Thyroid gland (tissue), 4 donors: Measurements from ENCODE around the gene PRKCZ. TPM values are rescaled to one million over a fixed set of nuclear protein-coding genes. Genes with fewer than 3 reads are reported as not detected.

Source experiments
- DNase-seq, 2 donors: peaks; one replicate each; pipeline ENCODE4 v3.0.0-alpha.2; 2019
- H3K27ac ChIP-seq, 3 donors: fragments of 200-600 bp; sonication (generic); 1 replicate in 2 of 3; 2 replicates in 1 of 3; pipeline ENCODE4 v1.5.1; 2016 to 2019; ENCODE audit warnings: mild to moderate bottlenecking in 1 of 3, moderate library complexity in 1 of 3
- H3K27me3 ChIP-seq: fragments of 200-600 bp; sonication (generic); one replicate; pipeline ENCODE4 v1.5.1; 2019
- H3K36me3 ChIP-seq, 2 donors: fragments of 200-600 bp; sonication (generic); one replicate each; pipeline ENCODE4 v1.5.1; 2016 to 2019
- H3K4me1 ChIP-seq, 2 donors: fragments of 200-600 bp; sonication (generic); one replicate each; pipeline ENCODE4 v1.5.1; 2017 to 2019
- H3K4me3 ChIP-seq, 3 donors: fragments of 200-600 bp; sonication (generic); replicated peaks in 1 of 3; 1 replicate in 2 of 3; 2 replicates in 1 of 3; pipeline ENCODE4 v1.5.1; 2016; ENCODE audit warnings: mild to moderate bottlenecking in 1 of 3
- H3K9me3 ChIP-seq: fragments of 200-600 bp; sonication (generic); one replicate; pipeline ENCODE4 v1.5.1; 2017
- POLR2A ChIP-seq, 2 donors: fragments of 450-650 bp; IDR thresholded peaks; one replicate each; pipeline ENCODE4 v1.6.1; 2017; ENCODE audit warnings: antibody characterized with exemption in 2 of 2, mild to moderate bottlenecking in 2 of 2, moderate library complexity in 1 of 2
- WGBS, 2 donors: methylation state at CpG; one replicate each; pipeline ENCODE4 v1.1.5; 2017; 5-methylcytosine and 5-hydroxymethylcytosine counted together
- intact Hi-C: fragments of 100-400 bp; cut with DNase I; formaldehyde crosslinking; loops from one replicate; pipeline ENCODE4 v1.15.1; 2023
- total RNA-seq, 4 donors: library from RNA; depleted of rRNA; stranded (reverse); fragments of >200 nt; gene quantifications; one replicate each; pipeline ENCODE4 v1.2.3, GENCODE V29; 2016
- TF ChIP-seq, protein P1 (sequence below), 6 experiments: fragments of 200-600 bp in 3 of 6; fragments of 450-650 bp in 3 of 6; sonication (generic) in 3 of 6; IDR thresholded peaks; one replicate each; pipeline ENCODE4 v1.5.1; 2016 to 2019; ENCODE audit warnings: antibody characterized with exemption in 6 of 6, mild to moderate bottlenecking in 2 of 6, inconsistent platforms in 1 of 6, moderate library complexity in 1 of 6

Gene PRKCZ
- total RNA-seq, 4 donors from 2014 or later, result 33.6 to 53.0 (median 44.3) TPM

DNA sequence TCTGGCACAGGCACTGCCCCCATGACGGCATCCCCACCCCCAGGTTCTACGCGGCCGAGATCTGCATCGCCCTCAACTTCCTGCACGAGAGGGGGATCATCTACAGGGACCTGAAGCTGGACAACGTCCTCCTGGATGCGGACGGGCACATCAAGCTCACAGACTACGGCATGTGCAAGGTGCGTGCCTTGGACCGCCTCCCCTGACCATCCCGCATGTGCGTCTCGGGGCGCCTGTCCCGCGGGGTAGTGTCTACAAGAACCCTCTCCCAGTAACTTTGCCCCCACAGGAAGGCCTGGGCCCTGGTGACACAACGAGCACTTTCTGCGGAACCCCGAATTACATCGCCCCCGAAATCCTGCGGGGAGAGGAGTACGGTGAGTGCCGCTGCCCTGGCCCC lies 121.8 kb downstream of the PRKCZ start:
- TF ChIP-seq, protein P1, sequence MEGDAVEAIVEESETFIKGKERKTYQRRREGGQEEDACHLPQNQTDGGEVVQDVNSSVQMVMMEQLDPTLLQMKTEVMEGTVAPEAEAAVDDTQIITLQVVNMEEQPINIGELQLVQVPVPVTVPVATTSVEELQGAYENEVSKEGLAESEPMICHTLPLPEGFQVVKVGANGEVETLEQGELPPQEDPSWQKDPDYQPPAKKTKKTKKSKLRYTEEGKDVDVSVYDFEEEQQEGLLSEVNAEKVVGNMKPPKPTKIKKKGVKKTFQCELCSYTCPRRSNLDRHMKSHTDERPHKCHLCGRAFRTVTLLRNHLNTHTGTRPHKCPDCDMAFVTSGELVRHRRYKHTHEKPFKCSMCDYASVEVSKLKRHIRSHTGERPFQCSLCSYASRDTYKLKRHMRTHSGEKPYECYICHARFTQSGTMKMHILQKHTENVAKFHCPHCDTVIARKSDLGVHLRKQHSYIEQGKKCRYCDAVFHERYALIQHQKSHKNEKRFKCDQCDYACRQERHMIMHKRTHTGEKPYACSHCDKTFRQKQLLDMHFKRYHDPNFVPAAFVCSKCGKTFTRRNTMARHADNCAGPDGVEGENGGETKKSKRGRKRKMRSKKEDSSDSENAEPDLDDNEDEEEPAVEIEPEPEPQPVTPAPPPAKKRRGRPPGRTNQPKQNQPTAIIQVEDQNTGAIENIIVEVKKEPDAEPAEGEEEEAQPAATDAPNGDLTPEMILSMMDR (IDR thresholded peaks at IDR 0.05), result no peak
- TF ChIP-seq POLR2A (IDR thresholded peaks at IDR 0.05), result no peak
- Histone ChIP-seq H3K27ac (no peak overlapping the region), H3K9me3 (no peaks in the 10 kb centered on the region), H3K4me1 (no peaks in the 10 kb centered on the region), H3K36me3 (peaks cover 7 to 12% of the 10 kb centered on the region in 2 donors), H3K27me3 (no peaks in the 10 kb centered on the region), H3K4me3 (no peak overlapping the region)
- DNase-seq, result no peak
- 95% methylated on average over 19 to 26 of the region's 26 CpGs for WGBS, 2 donors
- intact Hi-C loops, result loop anchor here (10.0 kb wide), 1 partner anchor 117 kb away; the partner anchor contains the start of gene PRKCZ

DNA sequence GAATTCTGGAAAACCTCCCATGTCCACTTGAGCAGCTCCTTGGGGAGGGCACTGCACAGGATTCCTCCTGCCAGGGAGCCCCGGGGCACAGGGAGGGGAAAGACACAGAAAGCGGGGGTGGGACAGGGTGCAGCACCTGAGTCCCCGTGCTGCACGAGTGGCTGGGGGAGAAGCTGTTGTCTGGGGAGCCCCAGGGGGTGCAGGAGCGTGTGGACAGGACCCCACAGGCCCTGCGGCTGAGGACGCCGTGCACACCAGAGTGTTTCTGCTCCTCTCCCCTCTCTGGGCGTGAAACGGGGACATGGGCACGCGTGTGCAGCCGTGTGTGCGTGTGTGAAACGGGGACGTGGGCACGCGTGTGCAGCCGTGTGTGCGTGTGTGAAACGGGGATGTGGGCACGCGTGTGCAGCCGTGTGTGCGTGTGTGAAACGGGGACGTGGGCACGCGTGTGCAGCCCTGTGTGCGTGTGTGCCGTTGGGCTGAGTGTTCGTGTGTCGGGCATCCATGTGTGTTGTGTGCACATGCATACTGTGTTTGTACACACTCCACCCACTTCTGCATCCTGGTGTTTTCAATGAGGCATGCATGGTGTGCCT lies 122.4 kb downstream of the PRKCZ start:
- no peak for DNase-seq
- WGBS, 2 donors, result 89 to 94% methylated on average over 32 to 33 of the region's 33 CpGs
- no peaks in the 10 kb centered on the region for H3K27me3 ChIP-seq
- intact Hi-C loops, result loop anchor here (10.0 kb wide), 1 partner anchor 118 kb away; the partner anchor contains the start of gene PRKCZ
- H3K9me3 ChIP-seq, result no peaks in the 10 kb centered on the region
- no peaks in the 10 kb centered on the region for H3K4me1 ChIP-seq
- H3K36me3 ChIP-seq, result peaks cover 7 to 13% of the 10 kb centered on the region in 2 donors
- H3K27ac ChIP-seq, result no peak overlapping the region
- H3K4me3 ChIP-seq, result no peak overlapping the region
- TF ChIP-seq, protein P1 (IDR thresholded peaks at IDR 0.05), result no peak
- no peak for TF ChIP-seq POLR2A (IDR thresholded peaks at IDR 0.05)

DNA sequence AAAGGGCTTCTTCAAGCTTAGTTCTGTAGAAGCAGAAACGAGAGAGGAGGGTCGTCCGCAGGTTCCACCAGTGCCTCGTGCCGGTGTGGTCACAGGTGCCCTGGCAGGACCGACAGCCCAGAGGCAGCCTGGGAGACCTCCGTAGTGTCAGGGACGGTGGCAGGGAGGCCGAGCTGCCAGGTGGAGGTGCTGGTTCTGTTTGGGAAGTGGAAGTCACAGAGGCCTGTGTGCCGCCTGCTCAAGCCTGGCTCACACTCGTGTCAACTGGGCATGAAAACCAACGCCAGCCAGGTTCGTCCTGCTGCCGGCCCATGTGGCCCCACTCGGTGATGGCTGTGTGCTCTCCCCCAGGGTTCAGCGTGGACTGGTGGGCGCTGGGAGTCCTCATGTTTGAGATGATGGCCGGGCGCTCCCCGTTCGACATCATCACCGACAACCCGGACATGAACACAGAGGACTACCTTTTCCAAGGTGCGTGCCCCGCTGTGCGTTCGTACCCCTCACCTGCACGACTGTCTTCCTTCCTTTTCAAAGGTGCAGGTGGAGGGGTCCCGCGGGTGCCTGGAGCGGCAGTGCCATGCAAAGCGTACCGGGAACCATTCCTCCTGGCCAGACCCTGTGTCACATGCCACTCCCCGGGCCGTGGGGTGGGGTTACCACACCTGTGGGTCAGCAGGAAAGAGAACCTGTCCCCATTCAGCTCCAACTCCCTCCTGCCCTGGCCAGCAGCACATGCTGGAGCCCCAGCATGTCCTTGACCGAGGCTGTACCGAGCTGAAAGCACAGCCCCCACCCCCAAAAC lies 123.5 kb downstream of the PRKCZ start:
- WGBS, 2 donors, result 82 to 87% methylated on average over 32 of the region's 37 CpGs
- TF ChIP-seq, protein P1 (IDR thresholded peaks at IDR 0.05), result no peak
- no peak for TF ChIP-seq POLR2A (IDR thresholded peaks at IDR 0.05)
- no peak overlapping the region for H3K27ac ChIP-seq
- no peaks in the 10 kb centered on the region for H3K4me1 ChIP-seq
- H3K9me3 ChIP-seq, result no peaks in the 10 kb centered on the region
- peaks cover 7 to 14% of the 10 kb centered on the region in 2 donors for H3K36me3 ChIP-seq
- H3K27me3 ChIP-seq, result no peaks in the 10 kb centered on the region
- H3K4me3 ChIP-seq, result no peak overlapping the region
- intact Hi-C loops, result loop anchor here (10.0 kb wide), 1 partner anchor 119 kb away; the partner anchor contains the start of gene PRKCZ
- no peak for DNase-seq

DNA sequence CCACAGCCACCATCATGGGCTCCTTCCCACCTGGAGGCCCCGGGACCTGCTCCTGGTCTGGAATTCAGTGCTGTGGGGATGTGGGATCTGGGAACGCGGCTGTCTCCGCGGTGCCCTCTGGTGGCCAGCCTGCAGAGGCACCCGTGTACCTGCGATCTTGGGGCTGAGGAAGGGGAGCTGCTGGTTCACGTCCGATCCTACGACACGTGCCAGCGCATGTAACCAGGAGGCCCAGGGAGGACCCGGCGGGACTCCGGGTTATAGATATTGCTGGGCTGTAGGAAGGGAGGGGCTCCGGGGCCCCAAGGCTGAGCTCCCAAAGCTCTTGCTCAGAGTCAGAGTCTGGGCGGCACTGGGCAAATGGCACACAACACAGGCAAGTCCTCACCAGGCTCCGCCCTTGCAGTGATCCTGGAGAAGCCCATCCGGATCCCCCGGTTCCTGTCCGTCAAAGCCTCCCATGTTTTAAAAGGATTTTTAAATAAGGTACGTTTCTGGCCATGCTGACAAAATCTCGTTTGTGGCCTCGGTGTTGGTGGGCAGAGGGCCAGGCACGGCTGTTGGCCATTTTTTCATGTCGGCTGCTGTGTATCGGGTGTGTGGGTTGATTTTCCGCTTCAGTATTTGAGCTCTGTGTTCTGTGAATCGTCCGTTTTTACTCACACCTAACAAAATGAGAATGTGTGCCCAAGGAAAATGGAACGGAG lies 124.3 kb downstream of the PRKCZ start:
- 61 to 76% methylated on average over 14 to 26 of the region's 31 CpGs for WGBS, 2 donors

More for the DNA sequence above, 124.3 kb downstream of the PRKCZ start:
- intact Hi-C loops, result loop anchor here (10.0 kb wide), 1 partner anchor 120 kb away; the partner anchor contains the start of gene PRKCZ
- H3K9me3 ChIP-seq, result no peaks in the 10 kb centered on the region
- peaks cover 7 to 14% of the 10 kb centered on the region in 2 donors for H3K36me3 ChIP-seq
- peak; percentile 33 to 42 for DNase-seq
- H3K27ac ChIP-seq, result no peak overlapping the region
- H3K4me3 ChIP-seq, result no peak overlapping the region
- TF ChIP-seq, protein P1 (IDR thresholded peaks at IDR 0.05), result peak; percentile 51 to 85 (median 58)
- no peak for TF ChIP-seq POLR2A (IDR thresholded peaks at IDR 0.05)
- H3K27me3 ChIP-seq, result no peaks in the 10 kb centered on the region
- H3K4me1 ChIP-seq, result no peaks in the 10 kb centered on the region
